Erythroblast (primary cell): ENCODE data around the gene ULK4.

Experiments
- GATA1 ChIP-seq: IDR thresholded peaks from 2 replicates; pipeline ENCODE4 v1.6.1; 2011; ENCODE audit warnings: low read depth, mild to moderate bottlenecking, control low read depth, low read length, moderate library complexity
- POLR2A ChIP-seq: IDR thresholded peaks from 2 replicates; pipeline ENCODE4 v1.6.1; 2011; ENCODE audit warnings: mild to moderate bottlenecking, low read length

- TF ChIP-seq POLR2A (no peak), GATA1 (no peak)
Measured at GRCh38 chr3:41649129-41649739, 312.7 kb downstream of the ULK4 start.
